NCI-H1436 (cell line): Measurements from ENCODE around the gene NAV2.

Experiments
- DNase-seq: peaks from one replicate; lab custom pipeline; 2025; lab: John Stamatoyannopoulos, UW

NAV2 gene

GRCh38 chr11:19712281-19713195 is at the start of gene NAV2:
Gene NAV2 (plus strand): TSS chr11:19712837. CDS start chr11:19713696, 859 bp downstream.
- peak; percentile 75 for DNase-seq

GRCh38 chr11:19663206-19663605 is 49.4 kb upstream of the NAV2 start:
- DNase-seq, result no peak

- DNase-seq, result no peak
Observed at GRCh38 chr11:19664886-19665548, 47.6 kb upstream of the NAV2 start.

DNA sequence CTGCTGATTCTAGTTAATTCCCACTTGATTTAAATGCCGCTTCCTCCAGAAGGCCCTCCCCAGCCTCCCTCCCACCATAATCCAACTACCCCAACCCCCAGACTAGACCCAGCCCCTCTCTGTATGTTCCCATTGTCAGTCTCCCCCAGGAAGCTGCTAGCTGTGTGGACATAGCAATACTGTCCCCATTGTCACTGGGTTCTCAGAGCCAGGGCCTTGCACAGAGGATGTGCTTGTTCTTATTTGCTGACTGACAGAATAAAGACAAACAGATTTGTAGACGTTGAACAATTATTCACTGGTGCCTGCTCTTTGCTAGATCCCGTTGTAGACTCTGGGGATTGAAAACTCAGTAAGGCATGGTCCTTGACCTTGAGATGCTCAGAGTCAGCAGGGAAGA is 45.7 kb upstream of the NAV2 start:
- DNase-seq, result no peak

- no peak for DNase-seq
Observed at GRCh38 chr11:19669511-19669910, 43.1 kb upstream of the NAV2 start.

DNA sequence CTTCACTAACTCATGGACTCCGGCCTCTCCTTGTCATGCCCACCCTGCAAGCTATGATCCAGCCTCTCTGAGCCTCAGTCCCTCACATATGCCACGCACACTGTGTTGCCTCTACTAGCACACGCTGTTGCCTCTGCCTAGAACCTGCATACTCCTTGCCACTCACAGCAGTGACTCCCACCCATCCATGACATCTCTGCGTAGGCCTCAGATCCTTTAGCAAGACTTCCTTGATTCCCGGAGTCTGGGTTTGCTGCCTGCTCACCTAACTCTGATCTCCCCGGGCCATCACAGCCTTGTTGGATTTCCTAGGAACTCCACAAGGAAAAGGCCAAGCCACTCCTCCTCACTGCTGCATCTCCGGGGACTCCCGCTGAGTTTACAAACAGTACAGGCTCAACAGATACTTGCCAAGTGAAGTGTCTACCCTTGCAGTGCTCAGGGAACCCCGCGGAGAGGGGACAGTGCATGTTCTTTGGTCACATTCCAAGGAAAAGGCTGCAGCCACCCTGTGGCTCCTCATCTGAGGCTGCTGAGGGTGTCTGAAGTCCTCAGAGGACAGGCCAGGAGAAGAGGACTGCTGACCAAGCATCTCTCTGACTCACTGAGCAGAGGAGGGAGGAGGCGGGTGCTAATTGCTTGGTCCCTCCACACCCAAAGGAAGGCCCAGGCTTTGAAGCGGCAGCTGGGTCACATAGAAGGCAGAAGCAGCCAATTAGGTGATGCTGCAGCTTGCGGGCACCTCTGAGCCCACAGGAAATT is 42.4 kb upstream of the NAV2 start:
- DNase-seq, result no peak

GRCh38 chr11:19672586-19673206 is 39.9 kb upstream of the NAV2 start:
- no peak for DNase-seq

DNA sequence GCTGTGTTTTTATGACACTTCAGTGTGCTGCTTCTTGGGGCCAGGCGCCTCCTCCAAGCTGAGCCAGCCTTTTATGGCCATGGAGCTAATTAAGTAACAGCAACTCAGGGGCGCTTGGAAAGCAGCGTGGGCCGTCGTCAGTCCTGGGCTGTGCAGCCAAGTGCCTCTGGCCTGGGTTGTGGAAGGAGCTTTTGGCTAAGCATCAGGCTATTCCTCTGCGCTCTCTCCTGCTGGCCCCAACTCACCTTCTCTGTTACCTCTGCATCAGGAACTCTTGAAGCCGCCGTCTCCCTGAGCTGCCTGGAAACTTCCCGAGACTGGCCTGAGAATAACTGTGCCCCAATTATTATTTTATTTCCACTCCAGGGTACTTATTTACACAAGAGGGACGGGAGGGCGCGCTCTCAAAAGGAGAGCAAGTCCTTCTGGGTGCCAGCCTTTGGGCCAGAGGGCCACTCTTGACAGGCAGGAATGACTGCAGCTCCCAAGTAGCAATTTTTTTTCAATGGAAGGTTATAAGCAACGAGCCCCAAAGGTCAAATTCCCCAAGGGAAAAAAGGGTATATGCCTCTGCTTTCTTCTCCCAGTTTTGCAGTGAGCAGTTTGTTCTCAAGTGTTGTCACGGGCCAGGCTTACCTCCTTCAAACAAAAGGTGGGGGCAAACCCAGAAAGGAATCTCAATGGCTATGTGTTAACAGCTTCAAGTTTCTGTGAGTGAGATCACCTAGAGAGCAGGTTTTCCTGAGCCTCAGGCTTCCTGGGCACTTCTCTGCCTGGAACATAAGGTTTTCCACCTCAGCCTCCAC is 38.5 kb upstream of the NAV2 start:
- DNase-seq, result no peak

GRCh38 chr11:19674836-19675235 is 37.8 kb upstream of the NAV2 start:
- DNase-seq, result no peak

GRCh38 chr11:19675397-19675796 is 37.2 kb upstream of the NAV2 start:
- DNase-seq, result no peak

DNA sequence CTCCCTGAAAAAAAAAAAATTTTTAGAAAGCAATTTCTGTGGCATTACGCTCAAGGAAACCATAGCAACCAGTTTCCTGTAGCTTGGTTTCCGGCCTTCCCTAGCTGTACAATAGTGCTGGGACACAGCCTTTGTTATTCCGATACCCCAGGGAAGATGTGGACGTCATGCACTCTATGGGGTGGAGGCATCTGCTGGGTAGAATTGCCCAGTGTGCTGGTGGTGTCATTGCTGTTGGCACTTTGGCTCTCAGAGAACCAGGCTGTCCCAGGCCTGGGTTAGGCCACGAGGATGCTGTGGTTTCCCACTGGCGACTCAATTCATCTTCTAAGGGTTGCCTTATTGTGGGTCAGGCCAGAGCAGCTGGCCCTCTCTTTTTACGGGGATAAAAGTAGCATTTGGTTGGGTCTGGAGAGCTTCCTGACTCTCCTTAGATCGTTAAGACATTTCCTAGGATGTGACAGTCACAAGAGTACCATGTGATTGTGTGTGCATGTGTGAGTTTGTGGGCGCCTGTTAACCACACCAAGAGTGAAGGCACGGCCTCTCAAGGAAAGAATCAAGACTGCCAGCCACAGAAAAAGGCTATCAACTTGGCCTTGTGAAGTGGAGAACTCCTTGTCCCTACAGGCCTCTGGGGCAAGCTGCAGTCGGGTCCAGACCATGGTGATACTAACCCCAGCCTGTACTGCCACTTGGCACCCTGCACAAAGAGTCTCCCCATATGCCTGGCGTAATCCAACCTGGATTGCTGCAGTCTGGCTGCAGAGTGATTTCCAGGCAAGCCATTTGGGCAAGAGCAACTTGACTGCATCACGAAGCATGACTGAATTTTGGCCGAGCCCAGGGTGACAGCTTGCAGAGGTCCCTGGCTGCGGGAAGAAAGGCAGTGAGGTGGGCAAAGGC is 35.9 kb upstream of the NAV2 start:
- no peak for DNase-seq

- no peak for DNase-seq
Observed at GRCh38 chr11:19677381-19678080, 35.1 kb upstream of the NAV2 start.

DNA sequence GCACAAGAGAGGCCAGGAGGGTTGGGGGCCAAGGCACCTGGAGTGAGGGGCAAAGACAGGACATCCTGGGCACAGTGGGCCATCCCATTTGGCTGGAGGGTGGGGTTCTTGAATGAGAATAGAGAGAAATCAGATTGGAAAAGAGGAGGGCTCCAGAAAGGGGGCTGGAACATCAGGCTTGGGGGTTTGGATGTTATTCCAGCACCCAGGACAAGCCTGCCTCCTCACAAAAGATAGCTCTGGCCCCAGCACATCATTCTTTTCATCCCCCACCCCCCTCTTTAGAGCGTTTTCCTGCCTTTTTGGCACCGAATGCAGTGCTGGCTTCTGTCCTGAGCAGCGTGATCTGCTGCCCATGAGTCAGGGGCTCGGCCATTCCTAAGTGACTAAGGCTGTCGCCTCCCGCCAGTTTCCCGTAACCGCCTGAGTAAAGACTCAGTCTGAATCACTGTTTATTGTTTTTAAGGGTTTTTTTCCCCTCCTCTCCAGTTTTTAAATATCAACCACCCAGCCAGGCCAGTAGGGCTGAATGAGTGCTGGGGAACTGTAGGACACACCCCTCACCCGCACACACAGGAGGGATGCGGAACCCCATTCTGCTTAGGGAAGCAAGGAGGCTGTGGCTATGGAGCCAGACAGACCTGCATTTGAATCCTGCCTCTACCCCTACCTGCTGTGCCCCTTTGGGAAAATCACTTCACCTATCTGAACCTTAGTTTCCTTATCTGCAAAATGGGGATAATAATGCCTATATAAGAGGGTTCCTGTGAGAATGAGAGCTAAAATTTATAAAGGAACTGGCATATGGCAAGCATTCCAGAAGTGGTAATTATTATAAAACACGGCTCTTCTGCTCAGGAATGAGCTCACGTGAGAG is 32.4 kb upstream of the NAV2 start:
- DNase-seq, result no peak

DNA sequence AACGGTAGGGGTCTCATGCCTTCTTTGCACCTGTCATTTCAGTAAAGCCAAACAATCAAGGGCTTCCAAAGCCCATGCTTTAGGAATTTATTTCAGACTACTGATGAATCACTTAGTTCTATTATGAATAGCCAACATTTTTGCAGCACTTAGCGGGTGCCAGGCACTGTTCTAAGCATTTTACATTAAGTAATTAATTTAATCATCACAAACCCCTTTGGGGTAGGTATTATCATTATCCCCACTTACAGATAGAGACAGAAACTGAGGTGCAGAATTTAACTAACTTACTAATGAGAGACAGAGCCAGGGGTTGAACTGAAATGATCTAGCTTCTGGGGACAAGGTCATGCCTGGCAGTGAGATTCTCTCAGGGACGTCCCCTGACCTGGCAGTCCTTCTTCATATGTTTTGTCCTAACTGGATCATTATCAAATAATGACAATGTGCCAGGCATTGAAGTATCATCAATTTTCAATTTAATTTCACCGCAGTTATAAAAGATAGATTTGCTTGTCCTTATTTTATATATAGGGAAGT is 31.7 kb upstream of the NAV2 start:
- DNase-seq, result no peak

- DNase-seq, result no peak
Observed at GRCh38 chr11:19683141-19683805, 29.4 kb upstream of the NAV2 start.

DNA sequence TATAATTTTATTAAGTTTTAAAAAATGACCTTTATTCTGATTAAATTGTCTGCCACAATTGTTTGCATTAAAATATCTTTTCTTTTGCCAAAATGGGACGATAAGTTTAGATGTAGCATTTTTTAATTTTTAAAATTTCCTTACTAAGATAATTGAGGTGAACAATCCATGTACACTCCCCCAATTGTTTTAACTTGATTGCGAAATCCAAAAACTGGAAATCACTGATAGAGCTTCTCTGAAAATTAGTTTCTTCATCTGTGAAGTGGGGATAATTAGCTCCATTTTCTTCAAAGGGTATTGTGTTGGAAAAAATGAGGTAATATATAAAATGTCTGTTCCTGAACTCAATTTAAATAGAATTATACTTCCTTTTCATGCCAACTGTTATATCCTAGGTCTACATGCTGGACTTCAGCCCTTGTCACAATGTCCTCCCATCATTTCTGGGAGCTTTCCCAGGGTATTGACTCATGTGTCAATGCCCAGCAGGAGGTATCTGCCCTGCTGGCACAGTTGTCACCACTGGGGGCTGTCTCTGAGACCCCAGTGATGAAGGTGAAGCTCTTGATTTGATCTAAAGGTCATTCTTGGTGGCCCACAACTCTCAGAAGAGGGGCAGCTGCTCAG is 28.7 kb upstream of the NAV2 start:
- DNase-seq, result no peak

- no peak for DNase-seq
Observed at GRCh38 chr11:19686234-19686633, 26.4 kb upstream of the NAV2 start.
